T-helper 9 cell (primary cell): ENCODE data around the gene KIAA0232.
A peak's percentile ranks its signal among the peaks of the same experiment; 100 is the strongest.

Experiments used
- DNase-seq: peaks from one replicate; pipeline ENCODE4 v3.0.0-alpha.2; 2020

KIAA0232 gene

GRCh38 chr4:6851962-6852361, 69.4 kb downstream of the KIAA0232 start:
- no peak for DNase-seq

GRCh38 chr4:6852582-6852981, 70.1 kb downstream of the KIAA0232 start:
- no peak for DNase-seq

GRCh38 chr4:6854098-6854744, 71.7 kb downstream of the KIAA0232 start:
- DNase-seq, result no peak

- DNase-seq, result no peak
Measured at GRCh38 chr4:6855692-6856297, 73.3 kb downstream of the KIAA0232 start.

- no peak for DNase-seq
Measured at GRCh38 chr4:6856391-6856790, 73.9 kb downstream of the KIAA0232 start.

- no peak for DNase-seq
Measured at GRCh38 chr4:6857009-6857882, 74.7 kb downstream of the KIAA0232 start.

GRCh38 chr4:6858997-6859396, 76.5 kb downstream of the KIAA0232 start:
- no peak for DNase-seq

GRCh38 chr4:6859543-6859942, 77.0 kb downstream of the KIAA0232 start:
- no peak for DNase-seq

GRCh38 chr4:6868386-6868785, 85.9 kb downstream of the KIAA0232 start:
- no peak for DNase-seq

GRCh38 chr4:6869944-6870343, 87.4 kb downstream of the KIAA0232 start:
- no peak for DNase-seq

- no peak for DNase-seq
Measured at GRCh38 chr4:6873291-6873690, 90.8 kb downstream of the KIAA0232 start.

GRCh38 chr4:6873792-6874461, 91.4 kb downstream of the KIAA0232 start:
- DNase-seq, result peak; percentile 77

- no peak for DNase-seq
Measured at GRCh38 chr4:6874981-6875380, 92.5 kb downstream of the KIAA0232 start.

- DNase-seq, result no peak
Measured at GRCh38 chr4:6875431-6875831, 92.9 kb downstream of the KIAA0232 start.

GRCh38 chr4:6876440-6876839, 93.9 kb downstream of the KIAA0232 start:
- DNase-seq, result no peak

- no peak for DNase-seq
Measured at GRCh38 chr4:6877067-6877466, 94.5 kb downstream of the KIAA0232 start.

GRCh38 chr4:6878451-6879059, 96.0 kb downstream of the KIAA0232 start:
- no peak for DNase-seq

- no peak for DNase-seq
Measured at GRCh38 chr4:6880691-6881090, 98.2 kb downstream of the KIAA0232 start.

GRCh38 chr4:6881908-6882307, 99.4 kb downstream of the KIAA0232 start:
- DNase-seq, result no peak

- DNase-seq, result no peak
Measured at GRCh38 chr4:6884341-6884870, 101.9 kb downstream of the KIAA0232 start.

GRCh38 chr4:6885953-6886557, 103.5 kb downstream of the KIAA0232 start:
- DNase-seq, result no peak

GRCh38 chr4:6886886-6887285, 104.4 kb downstream of the KIAA0232 start:
- no peak for DNase-seq
